DOHH2 (cell line): ENCODE results near the gene ICOSLG.
"Not testable (repeated sequence)": the region's sequence is repeated elsewhere in the genome, so short reads cannot be mapped to it uniquely, and the experiment has no call there.

ENCODE experiments used
- EZH2phosphoT487 ChIP-seq: fragments of 200-600 bp; sonication (generic); IDR thresholded peaks from 2 replicates; pipeline ENCODE4 v1.6.1; 2017; ENCODE audit warnings: borderline replicate concordance, mild to moderate bottlenecking, antibody characterized with exemption, low read length, moderate library complexity, mixed read lengths
- TF ChIP-seq, protein P1 (sequence below): fragments of 200-600 bp; sonication (generic); IDR thresholded peaks from one replicate; pipeline ENCODE4 v1.5.1; 2014; ENCODE audit warnings: antibody characterized with exemption, mild to moderate bottlenecking, low read depth, low read length; ENCODE audit not compliant: poor library complexity, severe bottlenecking

DNA sequence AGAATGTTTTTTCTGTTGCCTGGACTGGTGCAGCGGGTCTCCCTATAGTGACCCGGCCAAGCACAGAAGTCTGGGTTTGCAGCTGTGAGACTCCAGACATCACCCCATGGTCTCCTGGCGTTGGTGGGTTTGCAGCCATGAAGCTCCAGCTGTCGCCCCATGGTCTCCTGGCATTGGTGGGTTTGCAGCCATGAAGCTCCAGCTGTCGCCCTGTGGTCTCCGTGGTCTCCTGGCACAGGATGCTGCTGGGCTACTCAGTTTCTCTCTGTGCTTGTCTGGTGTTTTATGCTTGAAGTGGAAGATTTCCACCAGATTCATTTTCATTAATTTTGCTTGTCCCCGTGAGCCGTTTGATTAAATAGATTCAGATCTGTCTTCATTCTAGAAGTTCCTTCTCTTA, 58.5 kb downstream of the ICOSLG start:
- TF ChIP-seq, protein P1, sequence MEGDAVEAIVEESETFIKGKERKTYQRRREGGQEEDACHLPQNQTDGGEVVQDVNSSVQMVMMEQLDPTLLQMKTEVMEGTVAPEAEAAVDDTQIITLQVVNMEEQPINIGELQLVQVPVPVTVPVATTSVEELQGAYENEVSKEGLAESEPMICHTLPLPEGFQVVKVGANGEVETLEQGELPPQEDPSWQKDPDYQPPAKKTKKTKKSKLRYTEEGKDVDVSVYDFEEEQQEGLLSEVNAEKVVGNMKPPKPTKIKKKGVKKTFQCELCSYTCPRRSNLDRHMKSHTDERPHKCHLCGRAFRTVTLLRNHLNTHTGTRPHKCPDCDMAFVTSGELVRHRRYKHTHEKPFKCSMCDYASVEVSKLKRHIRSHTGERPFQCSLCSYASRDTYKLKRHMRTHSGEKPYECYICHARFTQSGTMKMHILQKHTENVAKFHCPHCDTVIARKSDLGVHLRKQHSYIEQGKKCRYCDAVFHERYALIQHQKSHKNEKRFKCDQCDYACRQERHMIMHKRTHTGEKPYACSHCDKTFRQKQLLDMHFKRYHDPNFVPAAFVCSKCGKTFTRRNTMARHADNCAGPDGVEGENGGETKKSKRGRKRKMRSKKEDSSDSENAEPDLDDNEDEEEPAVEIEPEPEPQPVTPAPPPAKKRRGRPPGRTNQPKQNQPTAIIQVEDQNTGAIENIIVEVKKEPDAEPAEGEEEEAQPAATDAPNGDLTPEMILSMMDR = not testable (repeated sequence)
- not testable (repeated sequence) for TF ChIP-seq EZH2phosphoT487
